Smooth muscle cell (in vitro differentiated cells): ENCODE results near the gene JAKMIP1. TPM values are rescaled to one million over a fixed set of nuclear protein-coding genes. Genes with fewer than 3 reads are reported as not detected.

Experiments used
- DNase-seq: peaks from one replicate; lab custom pipeline; 2025; ENCODE audit not compliant: unreplicated experiment; lab: John Stamatoyannopoulos, UW
- H2AFZ ChIP-seq: fragments of 200-600 bp; sonication (generic); 2 replicates; pipeline ENCODE4 v1.6.0; 2016; ENCODE audit warnings: antibody characterized with exemption, low read depth, mild to moderate bottlenecking
- H3F3A ChIP-seq: fragments of 200-600 bp; sonication (generic); 2 replicates; pipeline ENCODE4 v1.6.0; 2017; ENCODE audit warnings: antibody characterized with exemption, low read depth
- H3K27ac ChIP-seq: fragments of 200-600 bp; sonication (generic); 2 replicates; pipeline ENCODE4 v1.5.1; 2016; ENCODE audit warnings: low read depth, mild to moderate bottlenecking
- H3K27me3 ChIP-seq: fragments of 200-600 bp; sonication (generic); 2 replicates; pipeline ENCODE4 v1.6.1; 2016; ENCODE audit warnings: low read depth, mild to moderate bottlenecking
- H3K36me3 ChIP-seq: fragments of 200-600 bp; sonication (generic); 2 replicates; pipeline ENCODE4 v1.5.1; 2016; ENCODE audit warnings: low read depth
- H3K4me1 ChIP-seq: fragments of 200-600 bp; sonication (generic); 2 replicates; pipeline ENCODE4 v1.5.1; 2016; ENCODE audit warnings: low read depth
- H3K4me2 ChIP-seq: fragments of 200-600 bp; sonication (generic); 2 replicates; pipeline ENCODE4 v1.6.0; 2016; ENCODE audit warnings: mild to moderate bottlenecking
- H3K4me3 ChIP-seq: fragments of 200-600 bp; sonication (generic); 2 replicates; pipeline ENCODE4 v1.5.1; 2016; ENCODE audit warnings: mild to moderate bottlenecking
- H3K79me2 ChIP-seq: fragments of 200-600 bp; sonication (generic); 2 replicates; pipeline ENCODE4 v1.6.0; 2016; ENCODE audit warnings: low read depth, mild to moderate bottlenecking
- H3K9ac ChIP-seq: fragments of 200-600 bp; sonication (generic); 2 replicates; pipeline ENCODE4 v1.6.0; 2016; ENCODE audit warnings: low read depth
- H3K9me3 ChIP-seq: fragments of 200-600 bp; sonication (generic); replicated peaks from 2 replicates; pipeline ENCODE4 v1.5.1; 2016; ENCODE audit warnings: low read depth
- H4K20me1 ChIP-seq: fragments of 200-600 bp; sonication (generic); 2 replicates; pipeline ENCODE4 v1.6.0; 2016; ENCODE audit warnings: low read depth
- CTCF ChIP-seq: fragments of 200-600 bp; sonication (generic); IDR thresholded peaks from 2 replicates; pipeline ENCODE4 v1.5.1; 2017; ENCODE audit warnings: borderline replicate concordance, mild to moderate bottlenecking, antibody characterized with exemption; ENCODE audit not compliant: insufficient read depth, poor library complexity, severe bottlenecking
- WGBS: methylation state at CpG from one replicate; pipeline ENCODE4 v1.1.7; 2016; ENCODE audit warnings: low lambda C conversion rate; 5-methylcytosine and 5-hydroxymethylcytosine counted together
- polyA plus RNA-seq: library from polyadenylated mRNA; unstranded; fragments of >200 nt; fragmentation: Nextera tagmentation; extraction: Ambion mirVana; gene quantifications from 2 replicates; pipeline ENCODE4 v1.2.1, GENCODE V29; 2016
- total RNA-seq: library from RNA; depleted of rRNA; stranded (reverse); fragments of >200 nt; gene quantifications from 2 replicates; pipeline ENCODE4 v1.2.3, GENCODE V29; 2014

JAKMIP1 gene
- total and polyA plus RNA-seq, 2 experiments from 2014 or later = 0.64 TPM; not detected in 1

- H3K79me2 ChIP-seq = no peaks in the 10 kb centered on the region
- H3K4me2 ChIP-seq = no peak overlapping the region
- no peak overlapping the region for H3K4me3 ChIP-seq
- H3K27ac ChIP-seq = no peak overlapping the region
- TF ChIP-seq CTCF = no peak
- no peaks in the 10 kb centered on the region for H4K20me1 ChIP-seq
- no peak overlapping the region for H3K9ac ChIP-seq
- DNase-seq = no peak
- H3K4me1 ChIP-seq = no peaks in the 10 kb centered on the region
- WGBS = 73% methylated on average over 19 of the region's 22 CpGs
- H2AFZ ChIP-seq = no peak overlapping the region
- H3K27me3 ChIP-seq = no peaks in the 10 kb centered on the region
- H3F3A ChIP-seq = no peaks in the 10 kb centered on the region
- no peaks in the 10 kb centered on the region for H3K9me3 ChIP-seq
- H3K36me3 ChIP-seq = no peaks in the 10 kb centered on the region
These were observed 63.2 kb downstream of the JAKMIP1 start for GRCh38 chr4:6137027-6137746.

DNA sequence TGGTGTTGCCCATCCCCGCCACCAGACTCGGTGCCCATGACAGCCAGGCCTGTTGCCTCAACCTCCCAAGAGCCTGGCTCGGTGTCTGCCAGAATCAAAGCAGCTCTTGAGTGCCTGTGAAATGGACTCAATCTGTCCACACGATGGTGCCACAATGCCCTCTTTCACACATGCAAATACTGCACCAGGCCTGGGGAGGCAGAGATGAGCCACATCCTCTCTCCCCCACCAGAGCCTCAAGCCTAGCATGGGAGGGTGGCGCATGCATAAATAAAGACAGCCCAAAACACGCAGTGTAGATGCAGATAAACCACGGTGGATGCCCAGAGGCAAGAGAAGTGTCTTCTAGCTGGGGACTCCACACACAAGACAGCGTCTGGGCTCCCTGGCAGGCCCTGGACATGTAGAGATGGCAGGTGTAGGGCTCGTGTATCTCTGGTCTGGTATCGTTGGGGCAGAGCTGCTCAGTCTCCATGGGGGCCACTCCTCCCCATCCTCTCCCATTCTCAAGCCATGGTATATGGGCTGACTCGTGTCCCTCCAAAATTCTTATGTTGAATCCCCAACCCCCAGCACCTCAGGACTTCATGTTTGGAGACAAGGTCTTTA, 65.6 kb downstream of the JAKMIP1 start:
- no peaks in the 10 kb centered on the region for H3K79me2 ChIP-seq
- no peak overlapping the region for H2AFZ ChIP-seq
- no peaks in the 10 kb centered on the region for H3K9me3 ChIP-seq
- H3K9ac ChIP-seq = no peak overlapping the region
- no peaks in the 10 kb centered on the region for H4K20me1 ChIP-seq
- no peaks in the 10 kb centered on the region for H3F3A ChIP-seq
- no peak overlapping the region for H3K27ac ChIP-seq
- WGBS = 77% methylated on average over 11 of the region's 11 CpGs
- no peaks in the 10 kb centered on the region for H3K36me3 ChIP-seq
- H3K4me1 ChIP-seq = no peaks in the 10 kb centered on the region
- TF ChIP-seq CTCF = no peak
- H3K4me2 ChIP-seq = no peak overlapping the region
- H3K4me3 ChIP-seq = no peak overlapping the region
- no peak for DNase-seq
- H3K27me3 ChIP-seq = no peaks in the 10 kb centered on the region

DNA sequence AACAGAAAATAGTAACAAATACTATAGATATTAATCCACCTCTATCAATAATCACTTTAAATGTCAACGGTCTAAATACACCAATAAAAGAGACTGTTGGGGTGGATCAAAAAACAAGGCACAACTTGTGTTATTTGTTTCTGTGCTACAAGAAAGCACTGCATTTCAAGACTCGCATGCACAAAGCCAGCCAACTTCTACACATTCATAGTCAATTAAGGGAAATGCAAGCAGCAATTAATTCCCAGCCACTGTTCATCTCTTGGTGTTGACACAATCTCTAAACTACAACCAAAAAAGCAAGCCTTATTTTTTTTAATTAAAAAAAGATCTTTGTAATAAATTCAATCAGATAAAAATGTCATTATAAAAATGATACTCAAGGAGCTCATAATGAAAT, 67.6 kb downstream of the JAKMIP1 start:
- Histone ChIP-seq H3K9me3 (no peaks in the 10 kb centered on the region), H3F3A (no peaks in the 10 kb centered on the region), H2AFZ (no peak overlapping the region), H3K27me3 (no peaks in the 10 kb centered on the region), H4K20me1 (no peaks in the 10 kb centered on the region), H3K9ac (no peak overlapping the region), H3K27ac (no peak overlapping the region), H3K4me2 (no peak overlapping the region), H3K4me1 (no peaks in the 10 kb centered on the region), H3K79me2 (no peaks in the 10 kb centered on the region), H3K36me3 (no peaks in the 10 kb centered on the region), H3K4me3 (no peak overlapping the region)
- WGBS = 84% methylated on average over 2 of the region's 2 CpGs
- no peak for TF ChIP-seq CTCF
- no peak for DNase-seq
